Breast epithelium (tissue), 4 donors: Measurements from ENCODE around the gene GMIP. TPM values are rescaled to one million over a fixed set of nuclear protein-coding genes. Genes with fewer than 3 reads are reported as not detected.
"Not testable (repeated sequence)": the region's sequence is repeated elsewhere in the genome, so short reads cannot be mapped to it uniquely, and the experiment has no call there.

Experiments
- DNase-seq, 2 donors: peaks; one replicate each; pipeline ENCODE4 v3.0.0-alpha.2; 2019; ENCODE audit warnings: low spot score in 2 of 2
- H3K27ac ChIP-seq, 2 donors: fragments of 200-600 bp; sonication (generic) in 1 of 2; one replicate each; pipeline ENCODE4 v1.5.1; 2016 to 2019; ENCODE audit warnings: mild to moderate bottlenecking in 1 of 2
- H3K27me3 ChIP-seq, 2 donors: fragments of 200-600 bp; sonication (generic) in 1 of 2; one replicate each; pipeline versions ENCODE4 v1.5.1 to v1.6.0; 2017 to 2019; ENCODE audit warnings: control low read depth in 1 of 2, mild to moderate bottlenecking in 1 of 2
- H3K36me3 ChIP-seq: fragments of 200-600 bp; one replicate; pipeline ENCODE4 v1.5.1; 2019
- H3K4me1 ChIP-seq, 2 donors: fragments of 200-600 bp; sonication (generic); one replicate each; pipeline ENCODE4 v1.5.1; 2016 to 2019; ENCODE audit warnings: control low read depth in 1 of 2
- H3K4me3 ChIP-seq, 3 donors: fragments of 200-600 bp; sonication (generic); 1 replicate in 2 of 3; 2 replicates in 1 of 3; pipeline ENCODE4 v1.5.1; 2016 to 2019; ENCODE audit warnings: mild to moderate bottlenecking in 3 of 3, moderate library complexity in 2 of 3
- H3K9me3 ChIP-seq, 2 donors: fragments of 200-600 bp; sonication (generic) in 1 of 2; one replicate each; pipeline ENCODE4 v1.5.1; 2016 to 2019; ENCODE audit warnings: control low read depth in 1 of 2
- CTCF ChIP-seq, 3 donors: fragments of 450-650 bp; IDR thresholded peaks; one replicate each; pipeline ENCODE4 v1.5.1; 2016 to 2017; ENCODE audit warnings: antibody characterized with exemption in 3 of 3, mild to moderate bottlenecking in 3 of 3, moderate library complexity in 3 of 3
- POLR2A ChIP-seq: fragments of 450-650 bp; IDR thresholded peaks from one replicate; pipeline ENCODE4 v1.6.1; 2016; ENCODE audit warnings: antibody characterized with exemption, mild to moderate bottlenecking, moderate library complexity
- POLR2AphosphoS5 ChIP-seq, 3 donors: sonication (generic); formaldehyde crosslinking; IDR thresholded peaks; one replicate each; pipeline ENCODE4 v1.6.1; 2017; ENCODE audit warnings: antibody characterized with exemption in 3 of 3
- intact Hi-C: fragments of 100-400 bp; cut with DNase I; formaldehyde crosslinking; loops from one replicate; pipeline ENCODE4 v1.15.1; 2023; ENCODE audit warnings: low total_unique reads
- total RNA-seq, 3 donors: library from RNA; depleted of rRNA; stranded (reverse); fragments of >200 nt; gene quantifications; one replicate each; pipeline ENCODE4 v1.1.0, GENCODE V29; 2016

Gene GMIP
- total RNA-seq, 3 donors from 2014 or later, result 7.9 to 10.4 (median 8.5) TPM

GRCh38 chr19:19613506-19613905 is 30.0 kb downstream of the GMIP start:
- Histone ChIP-seq H3K27me3 (no peaks in the 10 kb centered on the region), H3K27ac (no peak overlapping the region), H3K4me1 (peaks cover 0 to 4% of the 10 kb centered on the region in 2 donors), H3K9me3 (no peaks in the 10 kb centered on the region), H3K36me3 (no peaks in the 10 kb centered on the region), H3K4me3 (no peak overlapping the region)
- intact Hi-C loops, result no loop called here
- TF ChIP-seq CTCF (IDR thresholded peaks at IDR 0.05), result no peak
- TF ChIP-seq POLR2A, result no peak
- no peak for TF ChIP-seq POLR2AphosphoS5 (IDR thresholded peaks at IDR 0.05)
- no peak for DNase-seq

- Histone ChIP-seq H3K27ac (no peak overlapping the region), H3K27me3 (no peaks in the 10 kb centered on the region), H3K9me3 (no peaks in the 10 kb centered on the region), H3K36me3 (no peaks in the 10 kb centered on the region), H3K4me1 (no peaks in the 10 kb centered on the region), H3K4me3 (no peak overlapping the region)
- intact Hi-C loops, result no loop called here
- TF ChIP-seq POLR2A, result no peak
- no peak for TF ChIP-seq POLR2AphosphoS5 (IDR thresholded peaks at IDR 0.05)
- no peak for TF ChIP-seq CTCF (IDR thresholded peaks at IDR 0.05)
- no peak for DNase-seq
Measured at GRCh38 chr19:19610376-19611202, 32.9 kb downstream of the GMIP start.

- H3K4me1 ChIP-seq, intact Hi-C loops: not testable (repeated sequence)
Measured at GRCh38 chr19:19606686-19607085, 36.8 kb downstream of the GMIP start.

GRCh38 chr19:19606021-19606420 is 37.4 kb downstream of the GMIP start:
- Histone ChIP-seq H3K27ac (no peak overlapping the region), H3K9me3 (no peaks in the 10 kb centered on the region), H3K27me3 (no peaks in the 10 kb centered on the region), H3K4me3 (no peak overlapping the region), H3K36me3 (no peaks in the 10 kb centered on the region), H3K4me1 (no peaks in the 10 kb centered on the region)
- no peak for DNase-seq
- intact Hi-C loops, result no loop called here
- TF ChIP-seq CTCF (IDR thresholded peaks at IDR 0.05), result no peak
- TF ChIP-seq POLR2AphosphoS5 (IDR thresholded peaks at IDR 0.05), result no peak
- TF ChIP-seq POLR2A, result no peak

More at GRCh38 chr19:19606686-19607085, 36.8 kb downstream of the GMIP start:
- H3K9me3 ChIP-seq, H3K27ac ChIP-seq, H3K4me3 ChIP-seq, DNase-seq, H3K36me3 ChIP-seq, H3K27me3 ChIP-seq: not testable (repeated sequence)

- no peak overlapping the region for H3K27ac ChIP-seq
- H3K27me3 ChIP-seq, result no peaks in the 10 kb centered on the region
Measured at GRCh38 chr19:19602713-19603324, 40.6 kb downstream of the GMIP start.

More at GRCh38 chr19:19602713-19603324, 40.6 kb downstream of the GMIP start:
- H3K4me3 ChIP-seq, result no peak overlapping the region
- H3K36me3 ChIP-seq, result no peaks in the 10 kb centered on the region
- no peaks in the 10 kb centered on the region for H3K4me1 ChIP-seq
- TF ChIP-seq CTCF (IDR thresholded peaks at IDR 0.05) (no peak), POLR2A (no peak), POLR2AphosphoS5 (IDR thresholded peaks at IDR 0.05) (no peak)
- no peak for DNase-seq
- intact Hi-C loops, result no loop called here
- no peaks in the 10 kb centered on the region for H3K9me3 ChIP-seq
